ENCODE results near the gene OR13D1. TPM values are rescaled to one million over a fixed set of nuclear protein-coding genes. Genes with fewer than 3 reads are reported as not detected.

Gene OR13D1
- total and polyA plus RNA-seq, 9 of the 15 experiments (the other 6 are each of a cell fraction or from before 2014, with no cell fraction given) = not detected

DNA sequence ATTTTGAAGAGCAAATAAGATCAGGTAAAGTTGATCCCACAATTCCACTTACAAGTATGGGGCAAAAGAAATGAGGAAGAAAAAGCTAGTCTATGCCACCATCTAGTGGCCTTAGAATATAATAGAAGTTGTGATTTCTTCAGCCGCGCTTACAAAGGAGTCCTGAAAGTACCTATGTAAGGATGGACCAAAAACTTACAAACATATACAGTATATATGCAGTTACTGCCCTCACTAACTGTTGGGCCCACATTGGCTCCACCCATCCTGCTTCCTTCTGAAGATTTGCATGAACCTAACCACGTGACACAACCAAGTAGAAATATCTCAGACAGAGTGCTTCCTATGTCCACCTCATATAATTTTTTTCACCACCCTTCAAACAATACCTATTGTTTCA lies 11.7 kb upstream of the OR13D1 start:
- Histone ChIP-seq H3K4me1 (replicated peaks in 1 of 2; ENCODE audit: control insufficient read depth in 2 of 2, insufficient read depth in 2 of 2, low read length in 2 of 2) (no peaks in the 10 kb centered on the region), H3K9me3 (replicated peaks; ENCODE audit: control insufficient read depth, insufficient read depth, low read depth, low read length) (no peaks in the 10 kb centered on the region), H3K79me2 (ENCODE audit: control insufficient read depth, insufficient read depth, low read length) (no peaks in the 10 kb centered on the region), H3K27me3 (ENCODE audit: control insufficient read depth in 2 of 2, insufficient read depth in 2 of 2, low read length in 2 of 2) (no peaks in the 10 kb centered on the region), H3K4me3 (no peak overlapping the region), H3K9me1 (ENCODE audit: control insufficient read depth, insufficient read depth, low read length) (no peaks in the 10 kb centered on the region), H2AFZ (ENCODE audit: low read depth, low read length) (no peak overlapping the region), H3K4me2 (ENCODE audit: insufficient read depth, low read length) (no peak overlapping the region), H4K20me1 (replicated peaks; ENCODE audit: control insufficient read depth, insufficient read depth, low read length) (no peaks in the 10 kb centered on the region), H3K27ac (ENCODE audit: extremely low read depth, low read depth, low read length) (no peak overlapping the region), H3K36me3 (ENCODE audit: control insufficient read depth, insufficient read depth, low read length) (no peaks in the 10 kb centered on the region), H3K9ac (ENCODE audit: insufficient read depth in 1 of 2, low read depth in 2 of 2, low read length in 2 of 2) (no peak overlapping the region)
- DNase-seq (ENCODE audit: extremely low read depth in 1 of 4, low spot score in 3 of 4) (peak; percentile 13 to 64 (median 18)), FAIRE-seq (peak; percentile 52), ATAC-seq (peak; percentile 85)
- POLR2A ChIA-PET = no interaction called here
- CTCF ChIA-PET (ENCODE audit: low intra/inter-chr PET ratio) = no interaction called here
- intact Hi-C loops (cut with micrococcal nuclease) = loop anchor here (2.0 kb wide), 1 partner anchor 60 kb away; no protein-coding TSS in a partner anchor
- in situ Hi-C loops (cut with MboI) = no loop called here
- WGBS (ENCODE audit: insufficient coverage, low coverage, missing lambda C conversion rate) = 4% methylated on average over 3 of the region's 3 CpGs
- no TSS peak for BruUV-seq (replicated peaks)
- TF ChIP-seq BRD4 (IDR thresholded peaks at IDR 0.05) (no peak), SMC3 (conservative IDR thresholded peaks at IDR 0.05; ENCODE audit: insufficient read depth, low read depth, low read length) (peak; percentile 33; the same call in 1 of the 2 replicates), CHD1 (IDR thresholded peaks at IDR 0.05; ENCODE audit: low read length) (no peak), POLR2AphosphoS2 (IDR thresholded peaks at IDR 0.05; ENCODE audit: low read length) (no peak), RAD51 (IDR thresholded peaks at IDR 0.05; ENCODE audit: borderline replicate concordance, low read depth) (peak; percentile 59; the same call in 1 of the 2 replicates), ZFP36 (IDR thresholded peaks at IDR 0.05; ENCODE audit: low read depth, low read length, partially characterized antibody) (no peak), HDAC2 (IDR thresholded peaks at IDR 0.05) (no peak), RB1 (IDR thresholded peaks at IDR 0.05; ENCODE audit: low read depth) (0 out of 2 replicates have a peak, but pooled peaks have one; percentile 17), SMAD1 (IDR thresholded peaks at IDR 0.05; ENCODE audit: low read depth, low read length, partially characterized antibody) (no peak)
- TF ChIP-seq, protein P1, sequence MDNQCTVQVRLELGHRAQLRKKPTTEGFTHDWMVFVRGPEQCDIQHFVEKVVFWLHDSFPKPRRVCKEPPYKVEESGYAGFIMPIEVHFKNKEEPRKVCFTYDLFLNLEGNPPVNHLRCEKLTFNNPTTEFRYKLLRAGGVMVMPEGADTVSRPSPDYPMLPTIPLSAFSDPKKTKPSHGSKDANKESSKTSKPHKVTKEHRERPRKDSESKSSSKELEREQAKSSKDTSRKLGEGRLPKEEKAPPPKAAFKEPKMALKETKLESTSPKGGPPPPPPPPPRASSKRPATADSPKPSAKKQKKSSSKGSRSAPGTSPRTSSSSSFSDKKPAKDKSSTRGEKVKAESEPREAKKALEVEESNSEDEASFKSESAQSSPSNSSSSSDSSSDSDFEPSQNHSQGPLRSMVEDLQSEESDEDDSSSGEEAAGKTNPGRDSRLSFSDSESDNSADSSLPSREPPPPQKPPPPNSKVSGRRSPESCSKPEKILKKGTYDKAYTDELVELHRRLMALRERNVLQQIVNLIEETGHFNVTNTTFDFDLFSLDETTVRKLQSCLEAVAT (IDR thresholded peaks at IDR 0.05) = no peak
- TF ChIP-seq, protein P2, sequence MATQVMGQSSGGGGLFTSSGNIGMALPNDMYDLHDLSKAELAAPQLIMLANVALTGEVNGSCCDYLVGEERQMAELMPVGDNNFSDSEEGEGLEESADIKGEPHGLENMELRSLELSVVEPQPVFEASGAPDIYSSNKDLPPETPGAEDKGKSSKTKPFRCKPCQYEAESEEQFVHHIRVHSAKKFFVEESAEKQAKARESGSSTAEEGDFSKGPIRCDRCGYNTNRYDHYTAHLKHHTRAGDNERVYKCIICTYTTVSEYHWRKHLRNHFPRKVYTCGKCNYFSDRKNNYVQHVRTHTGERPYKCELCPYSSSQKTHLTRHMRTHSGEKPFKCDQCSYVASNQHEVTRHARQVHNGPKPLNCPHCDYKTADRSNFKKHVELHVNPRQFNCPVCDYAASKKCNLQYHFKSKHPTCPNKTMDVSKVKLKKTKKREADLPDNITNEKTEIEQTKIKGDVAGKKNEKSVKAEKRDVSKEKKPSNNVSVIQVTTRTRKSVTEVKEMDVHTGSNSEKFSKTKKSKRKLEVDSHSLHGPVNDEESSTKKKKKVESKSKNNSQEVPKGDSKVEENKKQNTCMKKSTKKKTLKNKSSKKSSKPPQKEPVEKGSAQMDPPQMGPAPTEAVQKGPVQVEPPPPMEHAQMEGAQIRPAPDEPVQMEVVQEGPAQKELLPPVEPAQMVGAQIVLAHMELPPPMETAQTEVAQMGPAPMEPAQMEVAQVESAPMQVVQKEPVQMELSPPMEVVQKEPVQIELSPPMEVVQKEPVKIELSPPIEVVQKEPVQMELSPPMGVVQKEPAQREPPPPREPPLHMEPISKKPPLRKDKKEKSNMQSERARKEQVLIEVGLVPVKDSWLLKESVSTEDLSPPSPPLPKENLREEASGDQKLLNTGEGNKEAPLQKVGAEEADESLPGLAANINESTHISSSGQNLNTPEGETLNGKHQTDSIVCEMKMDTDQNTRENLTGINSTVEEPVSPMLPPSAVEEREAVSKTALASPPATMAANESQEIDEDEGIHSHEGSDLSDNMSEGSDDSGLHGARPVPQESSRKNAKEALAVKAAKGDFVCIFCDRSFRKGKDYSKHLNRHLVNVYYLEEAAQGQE (IDR thresholded peaks at IDR 0.05; ENCODE audit: borderline replicate concordance) = peak; percentile 62; the same call in 1 of the 2 replicates
- TF ChIP-seq, protein P2 (CRISPR knock-in tag; IDR thresholded peaks at IDR 0.05; ENCODE audit: low read depth) = no peak
- TF ChIP-seq, protein P3, sequence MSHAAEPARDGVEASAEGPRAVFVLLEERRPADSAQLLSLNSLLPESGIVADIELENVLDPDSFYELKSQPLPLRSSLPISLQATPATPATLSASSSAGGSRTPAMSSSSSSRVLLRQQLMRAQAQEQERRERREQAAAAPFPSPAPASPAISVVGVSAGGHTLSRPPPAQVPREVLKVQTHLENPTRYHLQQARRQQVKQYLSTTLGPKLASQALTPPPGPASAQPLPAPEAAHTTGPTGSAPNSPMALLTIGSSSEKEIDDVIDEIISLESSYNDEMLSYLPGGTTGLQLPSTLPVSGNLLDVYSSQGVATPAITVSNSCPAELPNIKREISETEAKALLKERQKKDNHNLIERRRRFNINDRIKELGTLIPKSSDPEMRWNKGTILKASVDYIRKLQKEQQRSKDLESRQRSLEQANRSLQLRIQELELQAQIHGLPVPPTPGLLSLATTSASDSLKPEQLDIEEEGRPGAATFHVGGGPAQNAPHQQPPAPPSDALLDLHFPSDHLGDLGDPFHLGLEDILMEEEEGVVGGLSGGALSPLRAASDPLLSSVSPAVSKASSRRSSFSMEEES (CRISPR knock-in tag; IDR thresholded peaks at IDR 0.05) = peak; percentile 89
